Measurements from ENCODE around the gene STK35. TPM values are rescaled to one million over a fixed set of nuclear protein-coding genes. Genes with fewer than 3 reads are reported as not detected.

The STK35 gene
- total RNA-seq, result 5.8 TPM
- polyA plus RNA-seq (ENCODE audit: insufficient read depth in 1 of 8, insufficient read length in 8 of 8, low replicate concordance in 1 of 8), result 10 to 100 TPM in 1 of 8 donors, 1 to 10 TPM in 7; 6.4 to 11.1 (median 8.3) TPM
- long read RNA-seq, donor 1, result 0 reads
- long read RNA-seq, donor 2, result 0 reads
- long read RNA-seq, donor 3, result 0 reads
- long read RNA-seq, donor 4, partial matches to known transcripts, result 5 of 5 reads
- long read RNA-seq, donor 4, other reads (novel, unspliced or antisense), result 0 of 5 reads
- long read RNA-seq, donor 5, result 0 reads
- long read RNA-seq, donor 6, result 0 reads
- long read RNA-seq, donor 7, result 0 reads
- long read RNA-seq, donor 8, result 0 reads
- long read RNA-seq, donor 9, result 0 reads
- long read RNA-seq, donor 10, partial matches to known transcripts, result 5 of 5 reads
- long read RNA-seq, donor 10, other reads (novel, unspliced or antisense), result 0 of 5 reads
- long read RNA-seq, donor 11, result 0 reads

DNA sequence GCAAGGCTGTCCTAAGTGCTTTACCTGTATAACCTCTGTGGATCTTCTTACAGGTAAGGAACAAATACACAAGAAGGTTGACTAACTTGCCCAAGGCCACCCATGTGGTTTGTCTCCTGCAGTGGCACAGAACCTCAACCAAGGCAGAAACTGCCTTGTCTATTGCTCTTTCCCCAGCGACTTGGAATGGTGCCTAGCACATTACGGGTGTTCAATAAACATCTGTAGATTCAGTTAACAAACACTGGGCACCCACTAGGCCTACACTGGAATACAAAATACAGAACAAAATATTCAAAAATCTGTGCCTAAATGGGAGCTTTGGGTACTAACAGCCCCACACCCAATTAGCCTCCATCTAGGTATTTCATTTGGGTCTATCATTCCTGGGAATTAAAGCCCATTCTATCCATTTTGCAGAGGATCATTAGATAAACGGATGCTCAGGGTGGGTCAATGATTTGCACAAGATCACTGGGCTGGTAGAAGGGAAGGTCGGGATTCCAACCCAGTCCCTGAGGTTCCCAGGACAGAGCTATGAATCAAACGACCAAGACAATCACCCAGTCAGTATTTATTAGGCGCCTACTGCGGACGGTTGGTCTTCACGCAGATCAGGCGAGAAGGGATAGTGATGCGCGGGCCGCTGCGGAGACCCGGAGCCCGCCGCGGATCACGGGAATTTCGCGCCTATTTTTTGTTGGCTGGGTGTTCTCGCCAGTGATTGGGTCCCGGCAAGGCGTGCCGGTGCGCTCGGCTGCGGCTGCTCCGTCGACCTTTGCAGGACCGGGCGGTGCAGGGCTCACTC lies at the start of gene STK35:
Gene STK35 (plus strand): TSS at position 771 of the 808 bp plus-strand sequence. CDS start 55 bp downstream, outside the sequence.
- Histone ChIP-seq H3K27ac (ENCODE audit: low read length) (peak within 1 kb of the TSS; percentile 99), H3K27me3 (ENCODE audit: control insufficient read depth, insufficient read depth, low read length) (peaks cover 3% of the 10 kb centered on the region), H3K9me3 (replicated peaks; ENCODE audit: control insufficient read depth, low read depth, low read length) (no peaks in the 10 kb centered on the region), H3K4me3 (ENCODE audit: low read length) (peak within 1 kb of the TSS; percentile 90), H3K4me1 (ENCODE audit: control insufficient read depth, insufficient read depth, low read length) (peaks cover 25% of the 10 kb centered on the region), H3K36me3 (ENCODE audit: control insufficient read depth, insufficient read depth, low read length) (peaks cover 9% of the 10 kb centered on the region)
- under 1% methylated on average over 30 of the region's 32 CpGs for WGBS (ENCODE audit: insufficient coverage)
- DNase-seq, result no peak

DNA sequence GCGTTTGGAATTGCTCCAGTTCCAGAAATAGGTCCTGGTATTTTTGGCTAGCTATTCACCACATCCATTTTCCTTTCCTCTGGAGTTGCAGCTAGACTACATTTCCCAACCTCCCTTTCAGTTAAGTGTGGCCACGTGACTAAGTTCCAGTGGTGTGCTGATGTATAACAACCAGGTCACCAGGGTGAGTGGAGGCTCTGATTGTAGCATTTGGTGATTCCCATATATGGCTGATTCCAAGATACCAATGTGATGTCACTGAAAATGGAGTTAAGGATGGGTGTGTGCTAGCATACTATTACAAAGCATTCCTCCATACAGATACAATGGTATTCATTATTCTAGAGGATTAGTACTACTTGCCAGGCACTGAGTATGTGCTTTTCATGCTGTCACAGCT lies 49.7 kb upstream of the STK35 start:
- Histone ChIP-seq H3K27ac (ENCODE audit: low read length) (no peak overlapping the region), H3K36me3 (ENCODE audit: control insufficient read depth, insufficient read depth, low read length) (no peaks in the 10 kb centered on the region), H3K4me1 (ENCODE audit: control insufficient read depth, insufficient read depth, low read length) (no peaks in the 10 kb centered on the region), H3K27me3 (ENCODE audit: control insufficient read depth, insufficient read depth, low read length) (peaks cover 9% of the 10 kb centered on the region), H3K9me3 (replicated peaks; ENCODE audit: control insufficient read depth, low read depth, low read length) (peaks cover 7% of the 10 kb centered on the region), H3K4me3 (ENCODE audit: low read length) (no peak overlapping the region)
- WGBS (ENCODE audit: insufficient coverage), result no CpG with 5 or more reads among the region's 2 CpGs
- DNase-seq, result no peak

DNA sequence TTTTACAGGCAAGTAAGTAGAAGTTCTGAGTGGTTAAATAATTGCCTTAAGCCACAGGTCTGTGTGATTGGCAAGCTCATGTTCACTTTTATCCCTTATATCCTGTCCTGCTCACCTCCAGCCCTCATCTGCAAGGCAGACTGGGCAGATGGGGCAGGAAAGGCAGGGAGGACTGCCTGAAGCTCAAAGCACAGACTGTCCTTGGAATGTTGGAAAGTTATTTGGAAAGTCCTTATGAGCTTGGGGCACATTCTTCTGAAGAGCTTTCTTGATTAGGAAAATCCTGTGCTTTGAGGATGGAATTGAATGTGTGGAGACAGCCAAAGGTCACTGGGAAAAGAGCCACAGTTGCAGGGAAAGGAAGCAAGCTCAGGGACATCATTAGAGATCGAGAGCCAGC lies 48.9 kb upstream of the STK35 start:
- H3K27me3 ChIP-seq (ENCODE audit: control insufficient read depth, insufficient read depth, low read length), result peaks cover 9% of the 10 kb centered on the region
- no peak for DNase-seq
- peaks cover 7% of the 10 kb centered on the region for H3K9me3 ChIP-seq (replicated peaks; ENCODE audit: control insufficient read depth, low read depth, low read length)
- WGBS (ENCODE audit: insufficient coverage), result 80% methylated on average over 1 of the region's 1 CpG
- no peaks in the 10 kb centered on the region for H3K4me1 ChIP-seq (ENCODE audit: control insufficient read depth, insufficient read depth, low read length)
- no peaks in the 10 kb centered on the region for H3K36me3 ChIP-seq (ENCODE audit: control insufficient read depth, insufficient read depth, low read length)
- no peak overlapping the region for H3K4me3 ChIP-seq (ENCODE audit: low read length)
- no peak overlapping the region for H3K27ac ChIP-seq (ENCODE audit: low read length)

DNA sequence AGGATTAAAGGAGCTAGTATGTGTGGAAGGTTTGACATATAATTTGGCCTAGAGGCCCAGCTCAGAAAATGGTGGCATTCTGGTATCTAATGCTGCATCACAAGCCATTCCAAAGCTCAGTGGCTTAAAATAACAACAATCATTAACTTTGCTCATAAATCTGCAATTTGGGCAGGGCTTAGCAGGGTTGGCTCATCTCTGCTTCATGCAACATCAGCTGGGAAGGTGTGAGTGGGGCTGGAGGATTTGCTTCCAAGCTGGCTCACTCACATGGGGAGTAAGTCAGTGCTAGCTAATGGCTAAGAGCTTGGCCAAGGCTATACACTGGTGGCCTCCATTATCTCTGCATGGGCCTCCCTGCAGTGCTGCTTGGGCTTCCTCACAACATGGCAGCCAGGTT lies 48.0 kb upstream of the STK35 start:
- H3K27ac ChIP-seq (ENCODE audit: low read length), result no peak overlapping the region
- H3K4me3 ChIP-seq (ENCODE audit: low read length), result no peak overlapping the region
- H3K36me3 ChIP-seq (ENCODE audit: control insufficient read depth, insufficient read depth, low read length), result no peaks in the 10 kb centered on the region
- peaks cover 9% of the 10 kb centered on the region for H3K27me3 ChIP-seq (ENCODE audit: control insufficient read depth, insufficient read depth, low read length)
- H3K4me1 ChIP-seq (ENCODE audit: control insufficient read depth, insufficient read depth, low read length), result no peaks in the 10 kb centered on the region
- DNase-seq, result no peak
- H3K9me3 ChIP-seq (replicated peaks; ENCODE audit: control insufficient read depth, low read depth, low read length), result peaks cover 8% of the 10 kb centered on the region

DNA sequence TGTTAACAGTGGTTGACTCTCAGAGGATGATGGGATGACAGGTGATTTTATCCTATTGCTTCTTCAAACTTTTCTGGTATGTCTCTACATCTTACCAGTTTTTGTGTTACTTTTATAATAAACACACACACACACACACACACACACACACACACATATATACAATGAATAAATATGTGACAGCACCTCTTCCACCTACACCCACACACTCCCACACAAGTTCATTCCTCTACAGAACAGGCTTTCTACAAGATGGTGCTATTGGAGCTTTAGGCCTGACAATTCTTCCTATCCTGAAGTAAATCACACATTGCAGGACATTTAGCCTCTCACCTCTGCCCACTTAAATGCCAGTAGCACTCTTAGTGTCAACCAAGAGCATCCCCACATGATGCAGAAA lies 46.7 kb upstream of the STK35 start:
- Histone ChIP-seq H3K4me1 (ENCODE audit: control insufficient read depth, insufficient read depth, low read length) (no peaks in the 10 kb centered on the region), H3K27me3 (ENCODE audit: control insufficient read depth, insufficient read depth, low read length) (peaks cover 5% of the 10 kb centered on the region)

DNA sequence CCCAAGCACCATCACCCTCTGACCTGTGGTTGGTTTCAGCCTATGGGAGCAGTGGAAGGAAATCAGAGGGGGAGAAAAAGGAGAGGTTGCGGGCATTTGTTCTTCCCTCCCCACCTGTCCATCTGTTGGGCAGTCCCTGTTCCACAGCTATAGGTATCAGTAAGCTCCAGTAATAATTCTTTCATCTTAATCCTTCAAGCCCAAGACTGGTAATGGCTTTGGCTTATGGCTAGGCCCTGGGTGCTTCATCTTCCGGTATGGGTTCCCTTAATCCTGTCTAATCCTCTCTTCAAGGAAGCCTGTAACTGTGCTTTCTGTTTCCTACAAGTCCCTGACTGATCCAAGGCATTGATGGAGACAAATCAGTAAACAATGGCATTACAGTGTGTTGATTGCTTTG lies 42.2 kb upstream of the STK35 start:
- no peaks in the 10 kb centered on the region for H3K36me3 ChIP-seq (ENCODE audit: control insufficient read depth, insufficient read depth, low read length)
- WGBS (ENCODE audit: insufficient coverage), result no CpG with 5 or more reads among the region's 2 CpGs
- no peak overlapping the region for H3K4me3 ChIP-seq (ENCODE audit: low read length)
- H3K27ac ChIP-seq (ENCODE audit: low read length), result no peak overlapping the region
- DNase-seq, result no peak
- H3K27me3 ChIP-seq (ENCODE audit: control insufficient read depth, insufficient read depth, low read length), result no peaks in the 10 kb centered on the region
- H3K4me1 ChIP-seq (ENCODE audit: control insufficient read depth, insufficient read depth, low read length), result no peaks in the 10 kb centered on the region
- H3K9me3 ChIP-seq (replicated peaks; ENCODE audit: control insufficient read depth, low read depth, low read length), result peaks cover 3% of the 10 kb centered on the region

More for the DNA sequence above, 46.7 kb upstream of the STK35 start:
- DNase-seq, result no peak
- Histone ChIP-seq H3K4me3 (ENCODE audit: low read length) (no peak overlapping the region), H3K36me3 (ENCODE audit: control insufficient read depth, insufficient read depth, low read length) (no peaks in the 10 kb centered on the region), H3K9me3 (replicated peaks; ENCODE audit: control insufficient read depth, low read depth, low read length) (peaks cover 10% of the 10 kb centered on the region), H3K27ac (ENCODE audit: low read length) (no peak overlapping the region)

DNA sequence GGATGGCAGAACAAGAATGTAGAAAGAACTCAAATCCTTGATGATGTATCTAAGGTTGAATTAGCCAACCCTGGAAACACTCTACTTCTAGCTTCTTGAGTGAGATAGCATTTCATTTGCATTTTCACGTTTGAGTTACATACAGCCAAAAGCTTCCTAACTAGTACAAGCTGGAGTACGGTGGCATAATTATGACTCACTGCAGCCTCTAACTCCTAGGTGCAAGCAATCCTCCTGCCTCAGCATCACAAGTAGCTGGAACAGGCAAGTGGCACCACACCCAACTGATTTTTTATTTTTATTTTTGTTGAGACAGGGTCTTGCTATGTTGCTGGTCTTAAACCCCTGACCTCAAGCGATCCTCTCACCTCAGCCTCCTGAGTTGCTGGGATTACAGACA lies 36.5 kb upstream of the STK35 start:
- H3K4me3 ChIP-seq (ENCODE audit: low read length), result no peak overlapping the region
- H3K36me3 ChIP-seq (ENCODE audit: control insufficient read depth, insufficient read depth, low read length), result no peaks in the 10 kb centered on the region
- no peaks in the 10 kb centered on the region for H3K9me3 ChIP-seq (replicated peaks; ENCODE audit: control insufficient read depth, low read depth, low read length)
- H3K27me3 ChIP-seq (ENCODE audit: control insufficient read depth, insufficient read depth, low read length), result no peaks in the 10 kb centered on the region
- no CpG with 5 or more reads among the region's 3 CpGs for WGBS (ENCODE audit: insufficient coverage)
- no peak overlapping the region for H3K27ac ChIP-seq (ENCODE audit: low read length)
- no peak for DNase-seq
- H3K4me1 ChIP-seq (ENCODE audit: control insufficient read depth, insufficient read depth, low read length), result no peaks in the 10 kb centered on the region

DNA sequence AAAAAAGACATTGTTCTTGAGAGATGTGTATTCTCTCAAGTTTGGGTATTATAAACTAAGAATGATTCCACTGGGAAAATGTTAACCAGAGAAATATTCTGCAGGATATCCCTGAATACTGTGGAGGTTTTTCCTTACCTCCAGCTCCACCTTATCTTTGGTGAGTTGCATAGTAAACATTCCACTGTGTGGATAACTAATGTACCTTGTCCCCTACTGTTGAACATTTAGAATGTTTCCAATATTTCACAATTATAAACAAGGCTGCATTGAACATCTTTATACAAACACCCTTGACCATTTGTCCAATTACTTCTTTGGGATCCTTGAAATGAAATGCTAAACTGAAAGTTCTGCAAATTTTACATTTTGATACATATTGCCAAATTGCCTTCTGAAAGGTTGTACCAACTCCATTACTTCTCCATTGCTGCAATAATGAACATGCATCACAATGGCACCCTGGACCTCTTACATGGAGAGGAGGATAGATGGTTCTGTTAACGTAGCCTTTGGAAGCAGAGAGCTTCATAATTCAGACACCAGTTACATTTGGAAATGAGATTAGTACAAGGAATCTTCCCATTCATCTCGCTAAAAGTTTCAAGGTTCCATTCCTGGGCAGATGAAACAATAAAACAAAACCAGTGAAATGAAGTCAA lies 35.0 kb upstream of the STK35 start:
- DNase-seq, result no peak
- H3K4me1 ChIP-seq (ENCODE audit: control insufficient read depth, insufficient read depth, low read length), result no peaks in the 10 kb centered on the region
- H3K4me3 ChIP-seq (ENCODE audit: low read length), result no peak overlapping the region
- WGBS (ENCODE audit: insufficient coverage), result no CpG with 5 or more reads among the region's 2 CpGs
- no peaks in the 10 kb centered on the region for H3K36me3 ChIP-seq (ENCODE audit: control insufficient read depth, insufficient read depth, low read length)
- H3K9me3 ChIP-seq (replicated peaks; ENCODE audit: control insufficient read depth, low read depth, low read length), result no peaks in the 10 kb centered on the region
- H3K27me3 ChIP-seq (ENCODE audit: control insufficient read depth, insufficient read depth, low read length), result no peaks in the 10 kb centered on the region
- H3K27ac ChIP-seq (ENCODE audit: low read length), result no peak overlapping the region

DNA sequence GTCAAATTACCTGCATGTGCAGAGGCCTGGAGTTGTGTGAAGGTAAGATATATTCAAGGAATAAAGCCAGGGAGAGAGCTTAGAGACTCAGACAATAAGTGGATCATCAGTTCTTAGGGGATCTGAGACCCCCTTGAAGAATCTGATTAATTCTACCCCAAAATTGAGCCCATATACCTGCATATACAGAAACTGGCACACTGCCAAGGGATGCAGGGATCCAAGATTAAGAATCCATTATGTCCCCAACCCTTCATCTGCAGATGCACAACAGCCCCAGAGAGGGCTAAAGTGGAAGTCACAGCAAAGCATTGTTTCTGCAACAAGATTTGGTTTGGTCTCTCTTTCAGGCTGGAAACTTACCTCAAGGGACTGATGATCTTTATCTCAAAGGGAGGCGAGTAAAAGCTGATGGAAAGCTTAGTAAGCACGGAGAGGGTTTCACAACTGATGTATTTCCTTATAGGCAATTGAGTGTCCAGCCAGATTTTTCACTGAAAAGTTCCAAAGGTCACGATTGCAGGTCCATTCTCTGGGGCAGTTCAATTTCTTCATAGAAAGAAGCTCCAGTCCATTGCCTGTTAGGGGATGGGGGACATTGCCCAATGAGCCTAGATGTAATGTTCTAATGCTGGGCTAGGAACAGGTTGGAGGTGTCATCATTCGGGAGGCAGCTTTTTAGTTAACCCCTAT lies 20.9 kb upstream of the STK35 start:
- Histone ChIP-seq H3K27me3 (ENCODE audit: control insufficient read depth, insufficient read depth, low read length) (peaks cover 7% of the 10 kb centered on the region), H3K27ac (ENCODE audit: low read length) (no peak overlapping the region), H3K4me3 (ENCODE audit: low read length) (no peak overlapping the region), H3K9me3 (replicated peaks; ENCODE audit: control insufficient read depth, low read depth, low read length) (no peaks in the 10 kb centered on the region), H3K4me1 (ENCODE audit: control insufficient read depth, insufficient read depth, low read length) (no peaks in the 10 kb centered on the region), H3K36me3 (ENCODE audit: control insufficient read depth, insufficient read depth, low read length) (no peaks in the 10 kb centered on the region)
- DNase-seq, result no peak
- 71% methylated on average over 1 of the region's 4 CpGs for WGBS (ENCODE audit: insufficient coverage)

All from muscle of leg (tissue), 16 donors.